GM12878 (cell line): ENCODE data around the gene DNAAF2. TPM values are rescaled to one million over a fixed set of nuclear protein-coding genes. Genes with fewer than 3 reads are reported as not detected.

Experiments
- ATAC-seq: fragments of 200-7000 bp; cut with Tn5 transposase; 3 replicates; pipeline ENCODE4 v1.9.1; 2020; ENCODE audit warnings: mild to moderate bottlenecking, moderate library complexity
- BruUV-seq: library from RNA; stranded (reverse); fragments of 400-500 nt; replicated peaks from 2 replicates; lab custom pipeline; 2021; lab: Mats Ljungman, UMichigan
- CTCF ChIA-PET: fragments of 300-600 bp; sonication (Branson Sonifier 250); formaldehyde crosslinking; extraction: SDS; loops from one replicate; lab custom pipeline; 2021; ENCODE audit warnings: inconsistent platforms; lab: Yijun Ruan, JAX
- POLR2A ChIA-PET: fragments of 350-600 bp; formaldehyde crosslinking; extraction: SDS; loops from one replicate; lab custom pipeline; 2021; ENCODE audit warnings: inconsistent platforms; lab: Charles Lee
- RAD21 ChIA-PET: fragments of 300-600 bp; sonication (Branson Sonifier 250); formaldehyde crosslinking; loops from one replicate; lab custom pipeline; 2023; ENCODE audit warnings: antibody characterized with exemption; ENCODE audit not compliant: unreplicated experiment; lab: Charles Lee
- SMC1A ChIA-PET: fragments of 300-600 bp; sonication (Branson Sonifier 250); formaldehyde crosslinking; loops from one replicate; lab custom pipeline; 2023; ENCODE audit not compliant: unreplicated experiment, uncharacterized antibody; lab: Charles Lee
- DNase-seq: peaks from one replicate; pipeline ENCODE4 v3.0.0-alpha.2; 2011; ENCODE audit warnings: low read depth, low spot score
- FAIRE-seq: peaks from 3 replicates; lab custom pipeline; 2011; peaks lifted over from hg19 to GRCh38; lab: Jason Lieb, UNC
- H2AFZ ChIP-seq: 2 replicates; pipeline ENCODE4 v1.6.0; 2011; ENCODE audit warnings: low read depth, low read length, control low read depth; ENCODE audit not compliant: control insufficient read depth
- H3K27ac ChIP-seq: 2 replicates; pipeline ENCODE4 v1.5.1; 2011; ENCODE audit warnings: control low read depth; ENCODE audit not compliant: control insufficient read depth, insufficient read depth
- H3K27me3 ChIP-seq, 2 experiments: replicated peaks in 1 of 2; 2 replicates each; pipeline versions ENCODE4 v1.6.0 to v1.6.1; 2011; ENCODE audit warnings: low read length in 1 of 2; ENCODE audit not compliant: control insufficient read depth in 2 of 2, insufficient read depth in 2 of 2
- H3K36me3 ChIP-seq, 2 experiments: 2 replicates each; pipeline ENCODE4 v1.5.1; 2011; ENCODE audit warnings: low read length in 1 of 2; ENCODE audit not compliant: control insufficient read depth in 2 of 2, insufficient read depth in 2 of 2
- H3K4me1 ChIP-seq: 2 replicates; pipeline ENCODE4 v1.6.1; 2011; ENCODE audit warnings: mild to moderate bottlenecking, low read length, moderate library complexity, mixed read lengths; ENCODE audit not compliant: control insufficient read depth, insufficient read depth
- H3K4me2 ChIP-seq: 2 replicates; pipeline ENCODE4 v1.6.0; 2011; ENCODE audit warnings: control low read depth; ENCODE audit not compliant: control insufficient read depth, insufficient read depth
- H3K4me3 ChIP-seq: fragments of 200-600 bp; sonication (generic); 2 replicates; pipeline ENCODE4 v1.5.1; 2016
- H3K79me2 ChIP-seq: 2 replicates; pipeline ENCODE4 v1.6.0; 2011; ENCODE audit warnings: low read length; ENCODE audit not compliant: control insufficient read depth, insufficient read depth
- H3K9ac ChIP-seq: 2 replicates; pipeline ENCODE4 v1.8.0; 2011; ENCODE audit warnings: low read length, control low read depth, mixed read lengths; ENCODE audit not compliant: control insufficient read depth, insufficient read depth
- H3K9me3 ChIP-seq: replicated peaks from 3 replicates; pipeline ENCODE4 v1.5.1; 2011; ENCODE audit warnings: mild to moderate bottlenecking, low read length; ENCODE audit not compliant: control insufficient read depth, insufficient read depth
- H4K20me1 ChIP-seq: 2 replicates; pipeline ENCODE4 v1.6.0; 2011; ENCODE audit not compliant: control insufficient read depth, insufficient read depth
- BCL3 ChIP-seq: IDR thresholded peaks from 2 replicates; pipeline ENCODE4 v1.6.1; 2011; ENCODE audit warnings: borderline replicate concordance, low read depth, mild to moderate bottlenecking, moderate library complexity, low read length; ENCODE audit not compliant: insufficient read depth, poor library complexity, severe bottlenecking
- CEBPB ChIP-seq, 2 experiments: fragments of 150-350 bp in 1 of 2; IDR thresholded peaks; 2 replicates each; pipeline ENCODE4 v1.6.1; 2012 to 2014; ENCODE audit warnings: low read depth in 2 of 2, low read length in 2 of 2, borderline replicate concordance in 1 of 2, inconsistent platforms in 1 of 2
- CREM ChIP-seq: IDR thresholded peaks from 2 replicates; pipeline ENCODE4 v1.6.1; 2014; ENCODE audit warnings: antibody characterized with exemption, low read depth
- SMAD5 ChIP-seq: IDR thresholded peaks from 2 replicates; pipeline ENCODE4 v1.6.1; 2016; ENCODE audit warnings: antibody characterized with exemption, low read depth
- SP1 ChIP-seq: IDR thresholded peaks from one replicate; pipeline ENCODE4 v1.6.1; 2011; ENCODE audit warnings: low read depth, low read length
- STAT1 ChIP-seq: fragments of 450-650 bp; conservative IDR thresholded peaks from 2 replicates; pipeline ENCODE4 v1.6.1; 2014; ENCODE audit warnings: antibody characterized with exemption, mild to moderate bottlenecking
- WGBS: methylation state at CpG from one replicate; pipeline ENCODE4 v1.1.6; 2016; ENCODE audit warnings: low lambda C conversion rate; ENCODE audit not compliant: insufficient replicate concordance, insufficient coverage; ENCODE audit errors: missing lambda C conversion rate; 5-methylcytosine and 5-hydroxymethylcytosine counted together
- in situ Hi-C: fragments of 300-500 bp; cut with MboI; formaldehyde crosslinking; loops from 9 replicates; pipeline ENCODE4 v1.14.3; 2018; ENCODE audit warnings: mixed read lengths
- intact Hi-C: fragments of 100-400 bp; cut with micrococcal nuclease; formaldehyde crosslinking; loops from one replicate; pipeline ENCODE4 v1.14.2; 2022; ENCODE audit not compliant: unreplicated experiment
- polyA plus RNA-seq, 11 experiments: library from polyadenylated mRNA; depleted of rRNA in 4 of 11; unstranded in 6 of 11; stranded (reverse) in 5 of 11; fragments of >200 nt; fragmentation: Nextera tagmentation in 4 of 11; fragmentation: Illumina TruSeq in 1 of 11; extraction: Ambion mirVana in 4 of 11; extraction: Trizol in 1 of 11; gene quantifications; 1 replicate in 1 of 11; 2 replicates in 10 of 11; pipeline versions ENCODE4 v1.2.1 to v1.2.3, GENCODE V29; 2011 to 2016; ENCODE audit warnings: inconsistent platforms in 2 of 11, missing spikeins in 2 of 11, low read depth in 1 of 11
- total RNA-seq, 4 experiments: library from RNA; depleted of rRNA in 3 of 4; stranded (reverse); fragments of >200 nt in 3 of 4; fragmentation: Illumina TruSeq in 1 of 4; extraction: Trizol in 1 of 4; gene quantifications; 2 replicates each; pipeline versions ENCODE4 v1.2.1 to v1.2.3, GENCODE V29; 2013 to 2021

Gene DNAAF2
- total and polyA plus RNA-seq, 10 of the 15 experiments (the other 5 are each of a cell fraction or from before 2014, with no cell fraction given): 5.7 to 24.7 (median 10.8) TPM

GRCh38 chr14:49640540-49641417 lies 5.7 kb upstream of the DNAAF2 start:
- no TSS peak for BruUV-seq
- Histone ChIP-seq H3K27ac (no peak overlapping the region), H3K79me2 (peaks cover 35% of the 10 kb centered on the region), H3K27me3 (no peaks in the 10 kb centered on the region), H2AFZ (no peak overlapping the region), H3K36me3 (peaks cover 0 to 8% of the 10 kb centered on the region in 2 experiments; a peak in 2 of 4 replicates), H3K4me1 (peaks cover 16% of the 10 kb centered on the region), H3K9me3 (no peaks in the 10 kb centered on the region), H3K4me2 (no peak overlapping the region), H3K9ac (no peak overlapping the region), H3K4me3 (no peak overlapping the region), H4K20me1 (no peaks in the 10 kb centered on the region)
- SMC1A ChIA-PET: interaction anchor here (0.6 kb wide), 1 partner anchor 22 kb away, joined by 3 read pairs; no protein-coding TSS in a partner anchor
- intact Hi-C loops (no loop called here), in situ Hi-C loops (no loop called here)
- POLR2A ChIA-PET: interaction anchor here (0.7 kb wide), 1 partner anchor 968 kb away, joined by 6 read pairs; no protein-coding TSS in a partner anchor
- WGBS: 99% methylated on average over 7 of the region's 7 CpGs
- ATAC-seq: no peak; the same call in 2 of the 3 replicates
- TF ChIP-seq SP1 (no peak), CREM (no peak), CEBPB (IDR thresholded peaks at IDR 0.05; ENCODE audit: borderline replicate concordance in 1 of 2, low read depth in 2 of 2, low read length in 2 of 2) (peak in 1 of 2 experiments; percentile 36; a peak in 1 of 4 replicates), SMAD5 (no peak), STAT1 (no peak), BCL3 (peak; percentile 27)
- CTCF ChIA-PET: no interaction called here
- no peak for DNase-seq
- RAD21 ChIA-PET: interaction anchor here (1.4 kb wide), 1 partner anchor 127 kb away, joined by 4 read pairs; the partner anchor contains the start of gene KLHDC2
- FAIRE-seq: no peak
